IPS-18a (cell line): Measurements from ENCODE around the gene ASB2.

Experiments used
- H3K27ac ChIP-seq: one replicate; pipeline ENCODE4 v1.5.1; 2013; ENCODE audit warnings: low read length
- H3K27me3 ChIP-seq: one replicate; pipeline ENCODE4 v1.6.1; 2013; ENCODE audit warnings: mild to moderate bottlenecking, low read length; ENCODE audit not compliant: control insufficient read depth, insufficient read depth
- H3K36me3 ChIP-seq: one replicate; pipeline ENCODE4 v1.6.1; 2013; ENCODE audit warnings: low read depth, low read length; ENCODE audit not compliant: control insufficient read depth
- H3K4me1 ChIP-seq: one replicate; pipeline ENCODE4 v1.6.1; 2013; ENCODE audit warnings: low read depth, low read length; ENCODE audit not compliant: control insufficient read depth
- H3K4me3 ChIP-seq: one replicate; pipeline ENCODE4 v1.5.1; 2013; ENCODE audit warnings: low read length
- H3K9ac ChIP-seq: one replicate; pipeline ENCODE4 v1.6.1; 2013; ENCODE audit warnings: mild to moderate bottlenecking, low read length, moderate library complexity
- H3K9me3 ChIP-seq: one replicate; pipeline ENCODE4 v1.6.1; 2013; ENCODE audit warnings: low read depth, low read length; ENCODE audit not compliant: control insufficient read depth

The ASB2 gene

DNA sequence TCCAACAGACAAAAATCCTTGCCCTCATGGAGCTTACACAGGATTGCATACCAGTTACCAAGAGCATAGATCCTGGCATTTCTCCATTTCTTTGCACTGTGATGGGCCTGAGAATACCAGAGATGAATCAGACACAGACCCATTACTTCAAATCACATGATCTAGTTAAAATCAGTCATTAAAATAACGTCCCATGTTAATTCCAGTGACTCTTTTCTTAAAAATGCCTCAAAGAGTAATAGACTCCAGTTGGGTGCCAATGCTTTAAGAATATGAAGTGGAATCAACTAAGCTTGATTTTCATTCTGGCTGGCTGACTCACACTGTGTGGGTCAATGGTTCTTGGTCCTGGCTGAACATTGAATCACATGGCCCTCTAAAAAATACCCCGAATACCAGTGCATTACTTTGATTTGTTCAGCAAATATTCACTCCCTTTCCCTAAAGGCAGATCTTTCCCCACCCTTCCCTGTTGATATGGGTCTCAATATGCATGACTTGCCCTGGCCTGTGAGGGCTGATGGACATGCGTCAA, 11.0 kb downstream of the ASB2 start:
- no peak overlapping the region for H3K27ac ChIP-seq
- H3K4me3 ChIP-seq: no peak overlapping the region
- no peaks in the 10 kb centered on the region for H3K36me3 ChIP-seq
- no peaks in the 10 kb centered on the region for H3K27me3 ChIP-seq
- H3K9ac ChIP-seq: no peak overlapping the region
- H3K9me3 ChIP-seq: no peaks in the 10 kb centered on the region
- no peaks in the 10 kb centered on the region for H3K4me1 ChIP-seq

DNA sequence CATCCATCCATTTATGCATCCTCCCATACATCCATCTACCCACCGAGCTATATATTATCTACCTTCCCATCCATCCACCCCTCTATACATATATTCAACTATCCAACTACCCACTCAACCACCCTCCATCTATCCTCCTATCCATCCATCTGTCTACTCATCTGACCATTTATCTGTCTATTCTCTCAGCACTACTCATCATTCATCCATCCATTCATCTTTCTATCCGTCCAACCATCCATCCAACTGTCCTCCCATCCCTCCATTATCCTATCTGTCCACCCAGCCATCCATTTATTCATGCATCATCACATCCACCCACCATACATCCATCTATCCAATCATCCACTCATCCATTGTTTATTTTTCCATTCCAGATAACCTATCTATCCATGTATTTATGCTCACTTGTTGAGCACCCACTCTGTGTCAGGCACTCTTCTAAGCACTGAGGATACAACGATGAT, 11.5 kb downstream of the ASB2 start:
- H3K36me3 ChIP-seq: no peaks in the 10 kb centered on the region
- H3K9ac ChIP-seq: no peak overlapping the region
- H3K27me3 ChIP-seq: no peaks in the 10 kb centered on the region
- H3K4me3 ChIP-seq: no peak overlapping the region
- H3K27ac ChIP-seq: no peak overlapping the region
- H3K4me1 ChIP-seq: peaks cover 1% of the 10 kb centered on the region
- H3K9me3 ChIP-seq: no peaks in the 10 kb centered on the region

DNA sequence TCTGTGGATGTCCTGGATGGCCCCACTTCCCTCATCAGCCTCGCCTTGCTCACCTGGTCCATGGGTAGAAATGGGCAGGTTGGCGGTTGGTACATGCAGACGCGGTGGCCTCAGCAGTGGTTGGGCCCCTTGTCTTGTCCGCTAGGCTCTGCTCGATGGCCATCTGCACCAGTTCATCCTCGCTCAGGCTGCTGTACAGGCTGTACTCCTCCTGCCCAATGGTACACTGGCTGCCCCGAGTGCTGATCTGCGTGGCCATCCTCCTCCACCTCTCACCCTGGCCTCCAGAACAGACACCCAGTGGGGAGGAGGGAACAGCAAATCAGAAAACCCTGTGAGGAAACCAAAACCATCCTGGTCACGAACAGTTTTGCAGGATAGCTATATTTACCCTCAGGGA, 12.1 kb downstream of the ASB2 start:
- Histone ChIP-seq H3K4me3 (no peak overlapping the region), H3K27ac (no peak overlapping the region), H3K9ac (no peak overlapping the region), H3K36me3 (no peaks in the 10 kb centered on the region), H3K9me3 (no peaks in the 10 kb centered on the region), H3K4me1 (peaks cover 7% of the 10 kb centered on the region), H3K27me3 (no peaks in the 10 kb centered on the region)

DNA sequence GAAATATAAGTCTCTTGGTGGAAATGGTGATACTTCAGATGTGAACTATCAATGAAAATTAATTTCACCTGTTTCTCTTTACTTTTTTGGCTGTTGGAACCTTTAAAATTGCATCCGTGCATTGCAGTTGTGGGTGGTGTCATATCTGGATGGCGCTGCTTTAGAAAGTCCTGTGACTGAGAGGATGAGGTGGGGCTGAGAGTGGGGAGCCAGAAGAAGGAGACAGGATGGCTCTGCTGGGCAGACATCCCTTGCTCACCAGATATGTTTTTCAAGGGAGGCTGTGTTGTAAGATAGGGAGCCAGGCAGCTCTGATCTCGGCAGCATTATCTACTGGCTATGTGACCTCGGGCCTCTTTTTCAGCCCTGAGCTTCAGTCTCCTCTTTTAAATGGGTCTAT, 12.7 kb downstream of the ASB2 start:
- Histone ChIP-seq H3K4me3 (no peak overlapping the region), H3K27ac (no peak overlapping the region), H3K27me3 (no peaks in the 10 kb centered on the region), H3K4me1 (peaks cover 7% of the 10 kb centered on the region), H3K36me3 (no peaks in the 10 kb centered on the region), H3K9me3 (no peaks in the 10 kb centered on the region), H3K9ac (no peak overlapping the region)

DNA sequence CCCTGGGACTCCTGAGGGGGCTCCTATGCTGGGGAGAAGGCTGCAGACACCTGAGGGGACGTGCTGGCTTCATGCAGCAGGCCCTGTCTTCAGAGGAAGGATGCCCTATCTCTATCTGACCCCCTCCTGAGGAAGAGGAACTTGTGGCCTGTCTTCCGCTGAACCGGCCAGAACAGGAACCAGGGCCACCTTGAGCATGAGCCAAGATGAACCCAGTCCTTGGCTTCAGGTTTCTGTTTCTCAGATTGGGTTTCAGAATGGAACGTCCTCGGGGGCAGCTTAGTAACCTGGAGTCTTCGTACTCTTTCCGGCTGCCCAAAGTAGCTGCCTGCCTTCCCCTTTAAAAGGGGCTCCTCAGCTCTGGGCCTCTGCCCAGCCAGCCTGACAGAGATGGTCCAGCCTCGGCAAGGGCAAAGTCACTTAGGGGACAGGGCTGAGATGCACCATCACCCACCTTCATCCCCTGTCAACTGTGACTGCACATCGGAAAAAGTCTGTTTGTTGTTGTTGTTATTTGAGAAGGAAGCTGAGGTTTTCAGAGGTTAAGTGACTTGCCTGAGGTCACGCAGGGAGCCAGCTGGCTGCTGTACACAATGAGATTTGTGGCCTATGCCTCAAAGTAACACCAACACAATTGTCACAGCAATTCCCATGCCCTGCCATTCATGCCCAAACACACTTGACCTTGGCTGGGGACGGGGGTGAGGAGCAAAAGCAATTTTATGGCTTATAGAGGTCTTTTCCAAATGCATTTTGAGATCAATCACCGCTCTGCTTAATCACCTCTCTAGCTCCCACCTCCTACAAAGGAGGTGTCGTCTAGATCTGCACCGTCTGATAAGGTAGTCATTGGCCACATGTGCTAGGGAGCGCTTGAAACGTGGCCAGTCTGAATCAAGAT, 13.4 kb downstream of the ASB2 start:
- no peaks in the 10 kb centered on the region for H3K9me3 ChIP-seq
- no peak overlapping the region for H3K9ac ChIP-seq
- H3K27ac ChIP-seq: no peak overlapping the region
- no peak overlapping the region for H3K4me3 ChIP-seq
- H3K27me3 ChIP-seq: no peaks in the 10 kb centered on the region
- no peaks in the 10 kb centered on the region for H3K36me3 ChIP-seq
- peaks cover 7% of the 10 kb centered on the region for H3K4me1 ChIP-seq

DNA sequence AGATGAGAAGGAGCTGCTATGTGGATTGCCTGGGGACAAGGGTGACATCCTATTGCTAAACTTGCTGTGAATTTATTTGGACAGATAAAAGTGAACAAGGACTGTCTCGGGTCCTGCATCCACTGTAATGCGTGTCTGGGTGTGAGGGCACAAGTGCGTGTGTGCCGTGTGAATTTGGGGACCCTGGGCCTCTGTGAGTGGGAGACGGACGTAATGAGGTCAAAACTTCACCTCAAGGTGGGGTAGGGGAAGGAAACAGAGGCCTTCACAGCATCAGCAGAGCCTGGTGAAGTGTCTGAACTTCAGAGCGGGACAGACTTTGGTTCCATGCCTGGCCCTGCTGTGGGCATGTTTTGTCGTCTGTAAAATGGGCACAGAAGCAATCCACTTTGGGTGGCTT, 14.8 kb downstream of the ASB2 start:
- H3K36me3 ChIP-seq: no peaks in the 10 kb centered on the region
- no peak overlapping the region for H3K4me3 ChIP-seq
- H3K9me3 ChIP-seq: no peaks in the 10 kb centered on the region
- H3K27me3 ChIP-seq: no peaks in the 10 kb centered on the region
- H3K27ac ChIP-seq: no peak overlapping the region
- no peak overlapping the region for H3K9ac ChIP-seq
- peaks cover 7% of the 10 kb centered on the region for H3K4me1 ChIP-seq

DNA sequence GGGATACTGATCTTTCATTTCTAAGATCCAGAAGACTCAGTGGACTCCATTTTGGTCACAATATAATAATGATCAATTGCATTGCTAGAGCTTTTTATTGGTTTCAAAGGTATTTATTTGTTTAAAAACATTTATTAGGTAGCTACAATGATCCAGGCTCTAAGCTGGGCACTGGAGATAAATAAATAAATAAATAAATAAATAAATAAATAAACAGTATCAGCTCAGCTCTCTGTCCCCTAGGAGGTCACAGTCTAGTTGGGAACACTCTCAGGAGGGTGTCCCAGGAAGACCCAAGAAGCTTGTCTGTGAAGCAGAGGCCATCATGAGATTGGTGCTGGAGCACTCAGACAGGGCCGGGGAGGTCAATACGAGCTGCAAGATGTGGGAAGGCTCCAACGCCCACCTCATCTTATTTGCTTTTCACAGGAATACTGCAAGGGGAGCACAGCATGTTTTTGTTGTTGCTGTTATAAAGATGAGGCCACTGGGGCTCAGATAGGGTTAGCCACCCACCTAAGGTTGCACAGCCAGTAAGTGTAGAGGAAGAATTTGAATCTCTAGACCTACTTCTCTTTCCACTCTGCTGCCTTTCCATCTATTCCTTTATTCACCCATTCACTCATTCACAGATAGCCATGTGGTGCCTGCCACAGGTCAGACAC, 15.5 kb downstream of the ASB2 start:
- Histone ChIP-seq H3K27ac (no peak overlapping the region), H3K9me3 (no peaks in the 10 kb centered on the region), H3K36me3 (no peaks in the 10 kb centered on the region), H3K4me1 (peaks cover 12% of the 10 kb centered on the region), H3K4me3 (no peak overlapping the region), H3K9ac (no peak overlapping the region), H3K27me3 (no peaks in the 10 kb centered on the region)

DNA sequence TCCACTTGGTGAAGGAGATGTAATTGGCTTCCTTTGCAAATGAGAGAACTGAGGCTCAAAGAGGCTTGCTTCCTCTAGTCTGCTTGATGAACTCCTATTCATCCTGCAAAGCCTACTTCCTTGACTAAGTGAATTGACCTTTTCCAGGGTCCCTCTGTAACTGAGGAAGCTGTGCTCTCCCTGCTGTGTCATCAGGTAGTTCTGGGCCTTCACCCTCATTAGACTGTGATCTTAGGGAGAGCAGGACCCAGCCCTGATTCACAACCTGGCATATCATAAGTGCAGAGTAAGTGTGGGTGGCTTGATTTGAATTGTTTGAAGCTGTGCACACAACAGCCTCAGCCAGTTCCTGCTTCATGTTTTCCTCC, 16.3 kb downstream of the ASB2 start:
- Histone ChIP-seq H3K27me3 (no peaks in the 10 kb centered on the region), H3K4me1 (peaks cover 14% of the 10 kb centered on the region), H3K9ac (no peak overlapping the region), H3K4me3 (no peak overlapping the region), H3K27ac (no peak overlapping the region), H3K9me3 (no peaks in the 10 kb centered on the region), H3K36me3 (no peaks in the 10 kb centered on the region)

DNA sequence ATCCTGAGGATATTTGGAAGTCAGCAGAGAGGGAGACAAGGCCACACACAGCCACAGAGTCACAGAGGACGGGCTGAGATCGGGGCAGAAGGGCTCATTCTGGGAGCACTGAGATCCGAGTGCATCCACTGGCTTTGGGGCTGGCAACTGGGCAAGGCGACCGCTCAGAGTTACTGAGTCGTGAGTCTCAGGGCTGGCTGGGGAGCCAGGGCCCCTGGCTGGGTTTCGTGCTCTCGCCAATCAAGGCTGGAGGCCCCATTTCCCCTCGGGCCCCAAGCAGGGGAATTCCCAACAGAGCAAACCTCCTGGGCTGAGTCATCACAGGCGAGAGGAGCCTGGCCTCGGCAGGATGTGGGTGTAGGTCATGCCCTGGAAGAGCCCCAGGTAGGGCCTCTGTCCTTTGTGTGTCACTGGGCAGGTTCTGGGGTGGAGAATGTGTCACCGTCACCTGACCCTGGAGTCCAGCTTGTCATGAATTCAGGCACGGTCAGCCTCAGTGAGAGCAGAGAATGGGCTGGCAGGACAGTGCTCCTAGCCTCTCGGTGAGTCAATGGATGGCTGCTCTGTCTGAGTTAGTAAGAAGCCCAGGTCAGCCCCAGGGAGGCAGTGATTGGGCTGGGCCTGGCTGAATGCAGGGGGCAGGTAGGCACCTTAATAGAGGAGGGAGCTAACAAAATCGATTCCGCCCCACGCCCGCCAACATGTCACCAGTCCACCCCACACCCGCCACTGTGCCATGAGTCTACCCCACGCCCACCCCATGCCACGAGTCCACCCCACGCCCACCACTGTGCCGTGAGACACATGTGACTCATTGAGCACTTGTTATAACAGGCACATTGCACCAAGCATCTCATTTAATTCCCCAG, 16.9 kb downstream of the ASB2 start:
- Histone ChIP-seq H3K27ac (no peak overlapping the region), H3K27me3 (no peaks in the 10 kb centered on the region), H3K4me1 (peaks cover 14% of the 10 kb centered on the region), H3K36me3 (no peaks in the 10 kb centered on the region), H3K9me3 (no peaks in the 10 kb centered on the region), H3K9ac (no peak overlapping the region), H3K4me3 (no peak overlapping the region)

DNA sequence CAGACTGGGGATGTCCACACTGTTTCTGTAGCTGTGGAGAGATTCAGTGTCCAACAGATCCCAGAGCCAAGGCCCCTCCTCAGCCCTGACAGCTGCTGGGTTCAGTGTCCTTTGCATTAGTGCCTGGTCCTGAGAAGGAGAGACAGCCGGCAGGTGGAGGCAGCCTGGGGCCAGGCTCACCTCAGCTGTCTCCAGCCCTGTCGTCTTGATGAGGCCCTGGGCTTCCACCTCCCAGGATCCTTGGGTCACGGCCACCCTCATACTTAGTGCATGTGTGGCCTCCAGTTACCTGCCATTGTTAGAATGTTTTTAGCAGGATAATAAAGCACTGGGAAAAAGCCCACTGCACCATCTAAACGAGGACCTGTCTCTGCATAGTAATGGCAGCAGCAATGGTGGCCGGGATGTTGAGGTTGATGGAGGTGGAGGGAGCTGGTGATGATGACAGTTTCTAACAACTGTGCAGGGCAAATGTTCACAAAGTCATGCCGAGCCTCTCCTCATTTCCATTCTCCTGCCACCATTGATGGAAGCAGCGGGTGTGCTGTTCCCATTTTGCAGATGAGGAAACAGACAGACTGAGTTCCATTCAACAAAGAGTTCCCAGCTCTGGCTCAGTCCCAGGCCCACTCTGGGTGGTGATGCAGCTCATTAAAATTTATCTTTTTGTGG, 17.7 kb downstream of the ASB2 start:
- Histone ChIP-seq H3K4me1 (peaks cover 14% of the 10 kb centered on the region), H3K4me3 (no peak overlapping the region), H3K36me3 (no peaks in the 10 kb centered on the region), H3K27ac (no peak overlapping the region), H3K9ac (no peak overlapping the region), H3K9me3 (no peaks in the 10 kb centered on the region), H3K27me3 (no peaks in the 10 kb centered on the region)
